IPS DF 4.7 (cell line): Measurements from ENCODE around the gene MICAL3.
"Not testable (repeated sequence)": the region's sequence is repeated elsewhere in the genome, so short reads cannot be mapped to it uniquely, and the experiment has no call there.

Source experiments
- DNase-seq: peaks from one replicate; pipeline ENCODE4 v3.0.0-alpha.2; 2013; ENCODE audit warnings: low spot score; ENCODE audit errors: extremely low read depth

The MICAL3 gene

GRCh38 chr22:18024276-18024939 lies at the start of gene MICAL3:
Gene MICAL3, minus strand, starts transcription at chr22:18024561. Its CDS starts 117,749 bp downstream, at chr22:17906812.
- no peak for DNase-seq

- not testable (repeated sequence) for DNase-seq
These were observed 49.6 kb upstream of the MICAL3 start for GRCh38 chr22:18073927-18074326.

- no peak for DNase-seq
These were observed 49.1 kb upstream of the MICAL3 start for GRCh38 chr22:18073467-18073866.

- no peak for DNase-seq
These were observed 47.6 kb upstream of the MICAL3 start for GRCh38 chr22:18071968-18072310.

- DNase-seq: not testable (repeated sequence)
These were observed 47.1 kb upstream of the MICAL3 start for GRCh38 chr22:18071307-18071967.

GRCh38 chr22:18070556-18071306 lies 46.4 kb upstream of the MICAL3 start:
- DNase-seq: no peak

GRCh38 chr22:18070041-18070440 lies 45.7 kb upstream of the MICAL3 start:
- DNase-seq: no peak

- no peak for DNase-seq
These were observed 44.7 kb upstream of the MICAL3 start for GRCh38 chr22:18069041-18069440.

- DNase-seq: no peak
These were observed 44.1 kb upstream of the MICAL3 start for GRCh38 chr22:18068381-18068988.

GRCh38 chr22:18067548-18068341 lies 43.4 kb upstream of the MICAL3 start:
- DNase-seq: no peak

GRCh38 chr22:18067121-18067520 lies 42.8 kb upstream of the MICAL3 start:
- DNase-seq: no peak

- no peak for DNase-seq
These were observed 42.0 kb upstream of the MICAL3 start for GRCh38 chr22:18066181-18066859.

- DNase-seq: no peak
These were observed 40.9 kb upstream of the MICAL3 start for GRCh38 chr22:18065256-18065655.

- DNase-seq: no peak
These were observed 40.3 kb upstream of the MICAL3 start for GRCh38 chr22:18064636-18065035.

- not testable (repeated sequence) for DNase-seq
These were observed 39.4 kb upstream of the MICAL3 start for GRCh38 chr22:18063715-18064114.

GRCh38 chr22:18063306-18063705 lies 38.9 kb upstream of the MICAL3 start:
- no peak for DNase-seq

- DNase-seq: no peak
These were observed 38.1 kb upstream of the MICAL3 start for GRCh38 chr22:18062421-18062820.

- DNase-seq: no peak
These were observed 36.6 kb upstream of the MICAL3 start for GRCh38 chr22:18060646-18061620.

- no peak for DNase-seq
These were observed 35.6 kb upstream of the MICAL3 start for GRCh38 chr22:18059991-18060390.
